ENCODE results near the gene GTF2A1L.

Gene GTF2A1L

GRCh38 chr2:48617618-48618017 is at the start of gene GTF2A1L:
GTF2A1L (plus strand) TSS chr2:48617856; CDS start chr2:48617875, 19 bp downstream.
- H3K27me3 ChIP-seq (ENCODE audit: insufficient read depth, low read length), result no peaks in the 10 kb centered on the region
- H3K9me3 ChIP-seq (ENCODE audit: insufficient read depth, low read depth, low read length), result peaks cover 3% of the 10 kb centered on the region
- no peaks in the 10 kb centered on the region for H3K4me1 ChIP-seq (ENCODE audit: insufficient read depth, low read length)
- no peak within 1 kb of the TSS for H3K27ac ChIP-seq (ENCODE audit: low read length)
- H3K36me3 ChIP-seq (ENCODE audit: insufficient read depth, low read depth, low read length), result no peaks in the 10 kb centered on the region
- H3K9ac ChIP-seq (ENCODE audit: low read depth, low read length), result no peak within 1 kb of the TSS
- H3K4me3 ChIP-seq (ENCODE audit: low read length), result no peak within 1 kb of the TSS

- Histone ChIP-seq H3K9ac (ENCODE audit: low read depth, low read length) (no peak overlapping the region), H3K4me1 (ENCODE audit: insufficient read depth, low read length) (no peaks in the 10 kb centered on the region), H3K36me3 (ENCODE audit: insufficient read depth, low read depth, low read length) (no peaks in the 10 kb centered on the region), H3K4me3 (ENCODE audit: low read length) (no peak overlapping the region), H3K27me3 (ENCODE audit: insufficient read depth, low read length) (no peaks in the 10 kb centered on the region), H3K9me3 (ENCODE audit: insufficient read depth, low read depth, low read length) (no peaks in the 10 kb centered on the region), H3K27ac (ENCODE audit: low read length) (no peak overlapping the region)
These were observed 49.1 kb upstream of the GTF2A1L start for GRCh38 chr2:48568547-48568946.

DNA sequence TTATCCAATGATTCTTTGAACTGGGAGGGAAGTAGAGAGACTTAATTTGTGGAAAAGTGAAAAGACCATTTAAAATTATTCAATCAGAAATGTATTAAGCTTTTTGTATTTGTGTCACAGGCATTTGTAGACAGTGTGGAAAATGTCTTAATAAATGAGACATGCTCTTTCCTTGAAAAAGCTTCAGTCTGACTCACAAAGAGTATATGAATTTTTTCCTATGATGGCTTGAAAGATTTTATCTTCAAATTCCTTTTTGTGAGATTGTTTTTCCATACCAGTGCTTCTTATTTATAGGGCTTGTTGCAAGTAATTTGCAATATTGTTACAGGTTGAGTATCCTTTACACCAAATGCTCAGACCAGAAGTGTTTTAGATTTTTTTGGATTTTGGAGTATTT is 48.2 kb upstream of the GTF2A1L start:
- Histone ChIP-seq H3K36me3 (ENCODE audit: insufficient read depth, low read depth, low read length) (no peaks in the 10 kb centered on the region), H3K27ac (ENCODE audit: low read length) (no peak overlapping the region), H3K9ac (ENCODE audit: low read depth, low read length) (no peak overlapping the region), H3K4me1 (ENCODE audit: insufficient read depth, low read length) (no peaks in the 10 kb centered on the region), H3K27me3 (ENCODE audit: insufficient read depth, low read length) (no peaks in the 10 kb centered on the region), H3K4me3 (ENCODE audit: low read length) (no peak overlapping the region), H3K9me3 (ENCODE audit: insufficient read depth, low read depth, low read length) (no peaks in the 10 kb centered on the region)

GRCh38 chr2:48572816-48573215 is 44.8 kb upstream of the GTF2A1L start:
- Histone ChIP-seq H3K36me3 (ENCODE audit: insufficient read depth, low read depth, low read length) (no peaks in the 10 kb centered on the region), H3K4me1 (ENCODE audit: insufficient read depth, low read length) (no peaks in the 10 kb centered on the region), H3K9me3 (ENCODE audit: insufficient read depth, low read depth, low read length) (no peaks in the 10 kb centered on the region), H3K27me3 (ENCODE audit: insufficient read depth, low read length) (no peaks in the 10 kb centered on the region), H3K27ac (ENCODE audit: low read length) (no peak overlapping the region), H3K9ac (ENCODE audit: low read depth, low read length) (no peak overlapping the region), H3K4me3 (ENCODE audit: low read length) (no peak overlapping the region)

DNA sequence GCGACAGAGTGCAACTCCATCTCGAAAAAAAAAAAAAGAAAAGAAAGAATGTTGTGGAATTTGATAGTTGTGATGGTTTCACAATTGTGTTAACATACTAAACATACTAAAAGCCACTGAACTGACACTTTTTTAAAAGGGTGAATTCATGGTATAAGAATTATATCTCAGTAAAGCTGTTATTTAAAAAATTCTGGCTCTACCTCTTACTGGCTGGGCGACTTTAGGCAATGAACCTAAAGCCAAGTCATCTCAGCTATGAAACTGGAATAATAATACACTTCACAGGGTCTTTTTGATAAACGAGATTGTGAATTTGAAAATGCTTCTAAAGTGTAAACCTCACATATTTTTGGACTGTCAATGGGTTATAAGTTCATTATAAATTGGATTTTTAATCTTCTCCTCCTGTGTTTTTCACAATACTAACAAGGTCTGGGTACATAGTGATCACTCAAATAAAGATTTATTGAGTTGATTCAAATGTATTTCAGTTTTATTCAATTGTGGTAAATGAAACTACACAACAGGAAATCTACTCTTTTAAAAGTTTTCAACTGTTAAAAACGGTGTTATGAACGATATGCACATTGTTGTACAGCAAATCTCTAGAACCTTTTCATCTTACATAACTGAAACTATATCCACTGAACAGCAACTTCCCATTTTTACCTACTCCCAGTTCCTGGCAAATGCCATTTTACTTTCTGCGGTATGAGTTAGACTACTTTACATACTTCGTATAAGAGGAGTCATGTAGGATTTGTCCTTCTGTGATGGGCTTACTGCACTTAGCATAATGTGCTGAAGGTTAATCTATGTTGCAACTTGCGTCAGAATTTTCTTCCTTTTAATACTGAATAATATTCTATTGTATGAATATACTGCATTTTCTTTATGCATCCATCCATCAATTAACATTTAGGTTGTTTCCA is 43.0 kb upstream of the GTF2A1L start:
- no peaks in the 10 kb centered on the region for H3K36me3 ChIP-seq (ENCODE audit: insufficient read depth, low read depth, low read length)
- no peak overlapping the region for H3K4me3 ChIP-seq (ENCODE audit: low read length)
- H3K9ac ChIP-seq (ENCODE audit: low read depth, low read length), result no peak overlapping the region
- H3K9me3 ChIP-seq (ENCODE audit: insufficient read depth, low read depth, low read length), result no peaks in the 10 kb centered on the region
- H3K4me1 ChIP-seq (ENCODE audit: insufficient read depth, low read length), result no peaks in the 10 kb centered on the region
- H3K27me3 ChIP-seq (ENCODE audit: insufficient read depth, low read length), result no peaks in the 10 kb centered on the region
- H3K27ac ChIP-seq (ENCODE audit: low read length), result no peak overlapping the region

DNA sequence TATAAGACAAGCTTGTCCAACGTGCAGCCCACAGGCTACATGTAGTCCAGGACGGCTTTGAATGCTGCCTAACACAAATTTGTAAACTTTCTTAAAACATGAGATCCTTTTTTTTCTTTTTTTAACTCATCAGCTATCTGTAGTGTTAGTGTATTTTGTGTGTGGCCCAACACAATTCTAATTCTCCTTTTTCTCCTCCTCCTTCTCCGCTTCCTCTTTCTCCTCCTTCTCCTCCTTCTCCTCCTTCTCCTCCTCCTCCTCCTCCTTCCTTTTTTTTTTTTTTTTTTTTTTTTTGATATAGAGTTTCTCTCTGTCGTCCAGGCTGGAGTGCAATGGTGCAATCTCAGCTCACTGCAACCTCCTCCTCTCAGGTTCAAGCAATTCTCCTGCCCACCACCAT is 39.3 kb upstream of the GTF2A1L start:
- Histone ChIP-seq H3K4me3 (ENCODE audit: low read length) (no peak overlapping the region), H3K9me3 (ENCODE audit: insufficient read depth, low read depth, low read length) (no peaks in the 10 kb centered on the region), H3K9ac (ENCODE audit: low read depth, low read length) (no peak overlapping the region)

DNA sequence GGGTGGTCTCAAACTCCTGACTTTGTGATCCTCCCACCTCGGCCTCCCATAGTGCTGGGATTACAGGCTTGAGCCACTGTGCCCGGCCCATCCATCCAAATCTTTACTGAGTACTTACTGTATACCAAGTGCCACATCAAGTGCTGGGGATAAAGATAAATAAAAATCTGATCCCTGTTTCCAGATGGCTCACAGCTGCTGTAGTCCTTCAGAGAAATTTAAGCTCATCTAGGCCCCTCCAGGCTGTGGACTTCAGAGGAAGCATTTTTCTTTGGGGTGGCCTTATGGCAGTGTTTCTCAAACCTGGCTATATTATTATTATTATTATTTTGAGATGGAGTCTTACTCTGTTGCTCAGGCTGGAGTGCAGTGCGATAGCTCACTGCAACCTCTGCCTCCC is 33.7 kb upstream of the GTF2A1L start:
- H3K9me3 ChIP-seq (ENCODE audit: insufficient read depth, low read depth, low read length), result no peaks in the 10 kb centered on the region

More for the DNA sequence above, 39.3 kb upstream of the GTF2A1L start:
- no peaks in the 10 kb centered on the region for H3K27me3 ChIP-seq (ENCODE audit: insufficient read depth, low read length)
- H3K36me3 ChIP-seq (ENCODE audit: insufficient read depth, low read depth, low read length), result no peaks in the 10 kb centered on the region
- no peaks in the 10 kb centered on the region for H3K4me1 ChIP-seq (ENCODE audit: insufficient read depth, low read length)
- H3K27ac ChIP-seq (ENCODE audit: low read length), result no peak overlapping the region

DNA sequence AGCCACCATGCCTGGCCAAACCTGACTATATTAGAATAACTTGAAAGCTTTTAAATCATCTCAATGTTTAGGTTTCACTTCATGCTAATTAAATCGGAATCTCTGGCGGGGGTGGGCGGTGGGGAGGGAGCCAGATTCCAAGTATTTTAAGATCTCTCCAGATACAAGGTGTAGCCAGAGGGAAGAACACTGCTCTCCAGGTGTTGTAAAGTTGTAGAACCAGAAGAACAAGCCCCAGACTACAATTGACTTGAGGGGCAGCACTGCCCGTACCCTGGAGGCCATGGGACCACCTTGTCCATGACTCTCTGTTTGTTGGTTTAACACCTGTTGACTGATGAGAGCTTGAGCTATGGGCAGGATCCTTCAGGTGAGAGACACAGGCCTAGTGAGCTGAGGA is 33.1 kb upstream of the GTF2A1L start:
- H3K4me3 ChIP-seq (ENCODE audit: low read length), result no peak overlapping the region
- peaks cover 8% of the 10 kb centered on the region; the same call in 1 of the 2 replicates for H3K27me3 ChIP-seq (ENCODE audit: insufficient read depth, low read length)
- H3K27ac ChIP-seq (ENCODE audit: low read length), result no peak overlapping the region
- H3K4me1 ChIP-seq (ENCODE audit: insufficient read depth, low read length), result peaks cover 17% of the 10 kb centered on the region; the same call in 1 of the 2 replicates
- no peak overlapping the region for H3K9ac ChIP-seq (ENCODE audit: low read depth, low read length)
- no peaks in the 10 kb centered on the region for H3K36me3 ChIP-seq (ENCODE audit: insufficient read depth, low read depth, low read length)
- H3K9me3 ChIP-seq (ENCODE audit: insufficient read depth, low read depth, low read length), result no peaks in the 10 kb centered on the region

More for the DNA sequence above, 33.7 kb upstream of the GTF2A1L start:
- H3K9ac ChIP-seq (ENCODE audit: low read depth, low read length), result no peak overlapping the region
- H3K27ac ChIP-seq (ENCODE audit: low read length), result no peak overlapping the region
- H3K36me3 ChIP-seq (ENCODE audit: insufficient read depth, low read depth, low read length), result no peaks in the 10 kb centered on the region
- H3K27me3 ChIP-seq (ENCODE audit: insufficient read depth, low read length), result peaks cover 8% of the 10 kb centered on the region; the same call in 1 of the 2 replicates
- peaks cover 17% of the 10 kb centered on the region; the same call in 1 of the 2 replicates for H3K4me1 ChIP-seq (ENCODE audit: insufficient read depth, low read length)
- no peak overlapping the region for H3K4me3 ChIP-seq (ENCODE audit: low read length)

DNA sequence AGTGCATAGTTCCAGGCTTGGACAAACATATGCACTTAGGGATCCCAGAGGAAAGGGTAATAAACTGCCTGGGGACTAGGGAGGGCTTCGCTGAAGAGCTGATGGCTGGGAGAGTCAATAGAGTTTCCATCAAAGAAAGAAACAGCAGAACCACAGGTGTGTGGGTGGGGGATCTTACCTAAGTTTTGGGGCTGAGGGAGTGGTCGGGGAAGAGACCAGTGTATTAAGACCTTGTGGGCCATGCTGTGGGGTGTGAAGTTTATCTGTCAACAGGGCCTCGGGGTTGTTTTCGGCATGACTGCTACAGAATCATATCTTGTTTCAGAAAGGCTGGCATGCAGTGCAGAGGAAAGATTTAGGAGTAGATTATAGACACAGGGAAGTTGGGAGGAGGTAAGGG is 31.2 kb upstream of the GTF2A1L start:
- Histone ChIP-seq H3K27ac (ENCODE audit: low read length) (no peak overlapping the region), H3K36me3 (ENCODE audit: insufficient read depth, low read depth, low read length) (no peaks in the 10 kb centered on the region), H3K4me3 (ENCODE audit: low read length) (no peak overlapping the region), H3K9me3 (ENCODE audit: insufficient read depth, low read depth, low read length) (no peaks in the 10 kb centered on the region), H3K4me1 (ENCODE audit: insufficient read depth, low read length) (peaks cover 17% of the 10 kb centered on the region; the same call in 1 of the 2 replicates), H3K27me3 (ENCODE audit: insufficient read depth, low read length) (peaks cover 8% of the 10 kb centered on the region; the same call in 1 of the 2 replicates), H3K9ac (ENCODE audit: low read depth, low read length) (no peak overlapping the region)

- Histone ChIP-seq H3K27ac (ENCODE audit: low read length) (no peak overlapping the region), H3K4me1 (ENCODE audit: insufficient read depth, low read length) (peaks cover 17% of the 10 kb centered on the region; the same call in 1 of the 2 replicates), H3K9ac (ENCODE audit: low read depth, low read length) (no peak overlapping the region), H3K9me3 (ENCODE audit: insufficient read depth, low read depth, low read length) (no peaks in the 10 kb centered on the region), H3K27me3 (ENCODE audit: insufficient read depth, low read length) (peaks cover 8% of the 10 kb centered on the region; the same call in 1 of the 2 replicates), H3K36me3 (ENCODE audit: insufficient read depth, low read depth, low read length) (no peaks in the 10 kb centered on the region), H3K4me3 (ENCODE audit: low read length) (no peak overlapping the region)
These were observed 30.1 kb upstream of the GTF2A1L start for GRCh38 chr2:48587560-48587959.

DNA sequence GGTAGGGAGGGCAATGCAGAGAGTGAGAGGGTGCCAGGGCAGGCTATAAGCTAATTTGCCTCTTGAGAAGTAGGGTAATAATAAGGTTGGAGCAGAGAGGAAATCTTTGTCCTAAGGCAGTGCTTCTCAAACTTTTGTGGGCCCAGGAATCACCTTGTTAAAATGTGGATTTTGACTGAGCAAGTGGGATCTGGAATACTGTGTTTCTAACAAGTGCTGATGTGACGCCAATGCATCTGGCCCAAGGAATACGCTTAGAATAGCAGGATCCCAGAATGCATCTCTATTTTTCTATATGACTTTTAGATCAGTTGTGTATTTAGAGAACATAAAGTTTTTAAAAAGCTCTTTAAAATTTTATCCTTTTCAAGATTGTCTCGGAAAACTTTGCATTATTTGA is 29.7 kb upstream of the GTF2A1L start:
- Histone ChIP-seq H3K4me3 (ENCODE audit: low read length) (no peak overlapping the region), H3K4me1 (ENCODE audit: insufficient read depth, low read length) (peaks cover 17% of the 10 kb centered on the region; the same call in 1 of the 2 replicates), H3K9ac (ENCODE audit: low read depth, low read length) (no peak overlapping the region), H3K27ac (ENCODE audit: low read length) (no peak overlapping the region), H3K36me3 (ENCODE audit: insufficient read depth, low read depth, low read length) (no peaks in the 10 kb centered on the region), H3K9me3 (ENCODE audit: insufficient read depth, low read depth, low read length) (no peaks in the 10 kb centered on the region), H3K27me3 (ENCODE audit: insufficient read depth, low read length) (peaks cover 8% of the 10 kb centered on the region; the same call in 1 of the 2 replicates)

DNA sequence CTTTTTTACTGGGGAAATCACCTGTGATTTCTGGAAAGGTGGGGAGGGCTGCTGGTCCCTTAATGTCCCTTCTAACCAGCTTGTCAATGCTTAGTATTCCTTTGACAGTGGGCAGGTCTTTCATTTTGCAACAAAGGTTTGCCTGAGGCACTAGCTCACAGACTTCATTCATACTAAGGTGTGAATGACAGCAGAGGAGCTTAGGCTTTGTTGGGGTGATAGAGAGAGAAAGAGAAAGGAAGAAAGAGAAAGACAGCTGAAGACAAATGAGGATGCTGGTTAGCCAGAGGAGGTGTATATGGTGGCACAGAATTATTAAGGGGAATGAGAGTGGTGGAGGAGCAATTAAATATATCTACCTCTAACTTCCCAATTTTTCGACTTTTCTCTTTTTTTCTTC is 28.9 kb upstream of the GTF2A1L start:
- Histone ChIP-seq H3K4me3 (ENCODE audit: low read length) (no peak overlapping the region), H3K9me3 (ENCODE audit: insufficient read depth, low read depth, low read length) (no peaks in the 10 kb centered on the region), H3K9ac (ENCODE audit: low read depth, low read length) (no peak overlapping the region), H3K27ac (ENCODE audit: low read length) (no peak overlapping the region), H3K27me3 (ENCODE audit: insufficient read depth, low read length) (peaks cover 8% of the 10 kb centered on the region; the same call in 1 of the 2 replicates), H3K4me1 (ENCODE audit: insufficient read depth, low read length) (peaks cover 17% of the 10 kb centered on the region; the same call in 1 of the 2 replicates), H3K36me3 (ENCODE audit: insufficient read depth, low read depth, low read length) (no peaks in the 10 kb centered on the region)

Data from iPS-20b (cell line).